ENCODE data around the gene COL26A1. TPM values are rescaled to one million over a fixed set of nuclear protein-coding genes. Genes with fewer than 3 reads are reported as not detected.

COL26A1 gene
- total RNA-seq, 1 experiment from 2014 or later = not detected

DNA sequence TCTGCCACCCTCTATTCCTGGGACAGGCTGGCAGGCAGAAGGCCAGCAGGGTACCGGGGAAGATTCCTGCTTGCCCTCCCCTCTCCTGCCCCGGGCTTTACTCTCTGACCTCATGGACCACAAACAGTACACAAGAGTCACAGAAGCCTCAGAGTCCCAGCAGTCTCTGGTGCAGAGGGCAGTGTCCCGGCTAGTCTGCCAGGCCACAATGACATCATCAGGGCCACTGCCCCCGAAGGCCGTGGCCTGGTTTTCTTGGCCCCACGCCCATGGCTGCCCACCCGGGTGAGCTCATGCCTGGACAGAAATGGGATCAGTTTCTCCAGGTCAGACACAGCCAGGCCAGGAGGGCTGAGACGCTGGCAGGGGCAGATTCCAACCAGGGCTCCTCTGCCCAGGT, 174.5 kb downstream of the COL26A1 start:
- Histone ChIP-seq H3K4me2 (ENCODE audit: low read depth, low read length, poor library complexity, severe bottlenecking) (no peak overlapping the region), H3K4me3 (ENCODE audit: low read length) (no peak overlapping the region), H3K4me1 (ENCODE audit: low read length) (peaks cover 11% of the 10 kb centered on the region), H3K9ac (ENCODE audit: low read length) (no peak overlapping the region), H3K36me3 (ENCODE audit: insufficient read depth, low read length) (no peaks in the 10 kb centered on the region), H3K27ac (ENCODE audit: low read length) (no peak overlapping the region), H3K9me3 (ENCODE audit: low read length) (no peaks in the 10 kb centered on the region), H3K9me2 (replicated peaks; ENCODE audit: insufficient read depth, low read length) (no peaks in the 10 kb centered on the region), H2AFZ (ENCODE audit: low read length) (no peak overlapping the region), H4K20me1 (ENCODE audit: insufficient read depth, low read depth, low read length) (no peaks in the 10 kb centered on the region; the same call in 1 of the 2 replicates), H3K79me2 (ENCODE audit: low read length) (no peaks in the 10 kb centered on the region), H3K27me3 (ENCODE audit: low read length) (no peaks in the 10 kb centered on the region)
- no peak for DNase-seq

DNA sequence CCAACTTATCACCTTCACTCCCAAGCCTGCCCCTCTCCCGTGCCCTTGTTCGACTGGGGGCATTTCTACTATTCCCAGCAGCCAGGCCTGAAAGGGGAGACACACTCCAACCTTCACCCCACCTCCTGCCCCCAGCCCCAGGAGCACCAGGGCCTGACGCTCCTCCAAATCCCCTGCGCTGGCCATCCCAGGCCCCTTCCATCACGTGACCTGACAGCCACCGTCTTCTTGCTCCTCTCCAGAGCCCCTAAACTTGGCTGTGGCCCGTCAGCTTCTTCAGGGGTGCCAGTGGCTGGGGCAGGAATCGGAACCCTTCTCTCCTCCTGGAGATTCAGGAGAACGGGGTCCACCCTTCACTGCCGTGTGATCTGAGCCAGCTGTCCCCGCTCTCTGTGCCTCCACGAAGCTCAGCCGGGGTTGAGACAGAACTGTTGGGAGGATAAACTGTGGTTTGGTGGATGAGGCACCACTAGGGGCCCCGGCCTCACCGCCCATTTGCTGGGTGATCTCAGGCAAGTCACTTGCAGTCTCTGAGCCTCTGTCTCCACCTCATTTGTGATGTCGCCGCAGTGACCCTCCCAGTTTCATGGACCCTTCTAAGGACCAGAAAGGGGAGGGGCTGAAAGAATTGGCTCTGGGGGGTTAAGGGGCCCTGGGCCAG, 175.4 kb downstream of the COL26A1 start:
- no peak for DNase-seq
- Histone ChIP-seq H3K4me2 (ENCODE audit: low read depth, low read length, poor library complexity, severe bottlenecking) (no peak overlapping the region), H3K27me3 (ENCODE audit: low read length) (no peaks in the 10 kb centered on the region), H3K4me3 (ENCODE audit: low read length) (no peak overlapping the region), H3K9ac (ENCODE audit: low read length) (no peak overlapping the region), H2AFZ (ENCODE audit: low read length) (no peak overlapping the region), H3K4me1 (ENCODE audit: low read length) (peaks cover 8% of the 10 kb centered on the region), H3K36me3 (ENCODE audit: insufficient read depth, low read length) (no peaks in the 10 kb centered on the region), H4K20me1 (ENCODE audit: insufficient read depth, low read depth, low read length) (no peaks in the 10 kb centered on the region; the same call in 1 of the 2 replicates), H3K9me3 (ENCODE audit: low read length) (no peaks in the 10 kb centered on the region), H3K27ac (ENCODE audit: low read length) (no peak overlapping the region), H3K79me2 (ENCODE audit: low read length) (no peaks in the 10 kb centered on the region), H3K9me2 (replicated peaks; ENCODE audit: insufficient read depth, low read length) (no peaks in the 10 kb centered on the region)

DNA sequence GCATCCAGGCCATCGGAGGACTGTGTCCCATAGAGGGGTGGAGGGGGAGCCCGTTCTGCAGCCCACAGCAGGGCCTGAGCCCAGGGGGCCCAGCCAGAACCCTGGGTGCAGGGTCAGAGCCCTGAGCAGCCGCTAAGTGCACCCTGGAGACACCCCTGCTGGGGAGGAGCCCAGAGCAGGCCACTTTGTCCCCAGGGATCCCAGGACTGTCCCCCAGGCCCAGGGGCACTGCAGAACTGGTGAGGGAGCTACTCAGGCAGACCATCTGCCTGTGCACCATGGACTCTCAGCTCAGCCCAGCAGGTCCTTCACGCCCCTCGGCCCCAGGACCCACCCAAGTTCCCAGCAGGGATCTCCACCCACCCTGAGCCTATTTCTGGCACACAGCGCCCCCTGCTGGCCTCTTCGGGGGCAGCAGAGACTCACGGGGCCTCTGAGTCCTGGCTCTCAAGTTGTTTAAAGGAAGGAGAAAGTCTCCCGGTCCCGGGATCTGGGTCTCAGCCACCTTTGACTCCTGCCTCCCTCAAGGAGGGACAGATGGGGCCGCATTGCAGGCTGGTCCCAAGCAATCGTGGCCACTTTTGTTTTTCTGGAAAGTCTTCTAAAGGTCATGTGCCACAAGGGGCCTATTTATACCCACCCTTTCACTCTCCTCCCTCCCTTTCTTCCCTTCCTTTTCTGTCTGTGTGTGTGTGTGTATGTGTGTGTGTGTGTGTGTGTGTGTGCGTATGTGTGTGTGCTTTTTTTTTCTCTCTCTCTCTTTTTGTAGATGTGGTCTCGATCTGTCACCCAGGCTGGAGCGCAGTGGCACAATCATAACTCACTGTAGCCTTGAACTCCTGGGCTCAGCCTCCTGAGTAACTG, 176.2 kb downstream of the COL26A1 start:
- H3K27me3 ChIP-seq (ENCODE audit: low read length) = no peaks in the 10 kb centered on the region
- no peak overlapping the region for H3K9ac ChIP-seq (ENCODE audit: low read length)
- peaks cover 3% of the 10 kb centered on the region for H3K4me1 ChIP-seq (ENCODE audit: low read length)
- DNase-seq = peak; percentile 85
- no peak overlapping the region for H2AFZ ChIP-seq (ENCODE audit: low read length)
- no peak overlapping the region for H3K27ac ChIP-seq (ENCODE audit: low read length)
- H3K9me3 ChIP-seq (ENCODE audit: low read length) = no peaks in the 10 kb centered on the region
- no peaks in the 10 kb centered on the region for H3K36me3 ChIP-seq (ENCODE audit: insufficient read depth, low read length)
- H3K4me2 ChIP-seq (ENCODE audit: low read depth, low read length, poor library complexity, severe bottlenecking) = no peak overlapping the region
- H3K79me2 ChIP-seq (ENCODE audit: low read length) = no peaks in the 10 kb centered on the region
- H3K4me3 ChIP-seq (ENCODE audit: low read length) = no peak overlapping the region
- H3K9me2 ChIP-seq (replicated peaks; ENCODE audit: insufficient read depth, low read length) = no peaks in the 10 kb centered on the region
- H4K20me1 ChIP-seq (ENCODE audit: insufficient read depth, low read depth, low read length) = no peaks in the 10 kb centered on the region; the same call in 1 of the 2 replicates

DNA sequence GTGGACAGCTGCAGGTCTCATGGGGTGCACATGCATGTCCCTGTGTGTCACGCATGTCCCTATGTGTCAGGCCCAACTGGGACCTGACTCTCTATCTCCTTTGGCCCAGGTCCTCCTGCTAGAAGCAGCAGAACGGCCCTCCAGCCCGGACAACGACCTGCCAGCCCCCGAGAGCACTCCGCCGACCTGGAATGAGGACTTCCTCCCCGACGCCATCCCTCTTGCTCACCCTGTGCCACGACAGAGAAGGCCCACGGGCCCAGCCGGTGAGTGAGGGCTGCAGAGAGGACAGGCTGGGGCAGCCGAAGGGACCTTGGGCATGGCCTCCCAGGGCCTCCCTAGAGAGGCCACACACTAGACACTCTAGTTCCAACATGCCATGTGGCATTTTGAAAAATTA, 177.1 kb downstream of the COL26A1 start:
- H3K9me2 ChIP-seq (replicated peaks; ENCODE audit: insufficient read depth, low read length) = no peaks in the 10 kb centered on the region
- no peak overlapping the region for H3K4me3 ChIP-seq (ENCODE audit: low read length)
- no peaks in the 10 kb centered on the region for H3K27me3 ChIP-seq (ENCODE audit: low read length)
- DNase-seq = no peak
- H3K4me2 ChIP-seq (ENCODE audit: low read depth, low read length, poor library complexity, severe bottlenecking) = no peak overlapping the region
- no peaks in the 10 kb centered on the region for H3K36me3 ChIP-seq (ENCODE audit: insufficient read depth, low read length)
- H2AFZ ChIP-seq (ENCODE audit: low read length) = no peak overlapping the region
- H3K79me2 ChIP-seq (ENCODE audit: low read length) = no peaks in the 10 kb centered on the region
- no peaks in the 10 kb centered on the region for H3K4me1 ChIP-seq (ENCODE audit: low read length)
- no peaks in the 10 kb centered on the region; the same call in 1 of the 2 replicates for H4K20me1 ChIP-seq (ENCODE audit: insufficient read depth, low read depth, low read length)
- H3K9ac ChIP-seq (ENCODE audit: low read length) = no peak overlapping the region
- H3K27ac ChIP-seq (ENCODE audit: low read length) = no peak overlapping the region
- H3K9me3 ChIP-seq (ENCODE audit: low read length) = no peaks in the 10 kb centered on the region

DNA sequence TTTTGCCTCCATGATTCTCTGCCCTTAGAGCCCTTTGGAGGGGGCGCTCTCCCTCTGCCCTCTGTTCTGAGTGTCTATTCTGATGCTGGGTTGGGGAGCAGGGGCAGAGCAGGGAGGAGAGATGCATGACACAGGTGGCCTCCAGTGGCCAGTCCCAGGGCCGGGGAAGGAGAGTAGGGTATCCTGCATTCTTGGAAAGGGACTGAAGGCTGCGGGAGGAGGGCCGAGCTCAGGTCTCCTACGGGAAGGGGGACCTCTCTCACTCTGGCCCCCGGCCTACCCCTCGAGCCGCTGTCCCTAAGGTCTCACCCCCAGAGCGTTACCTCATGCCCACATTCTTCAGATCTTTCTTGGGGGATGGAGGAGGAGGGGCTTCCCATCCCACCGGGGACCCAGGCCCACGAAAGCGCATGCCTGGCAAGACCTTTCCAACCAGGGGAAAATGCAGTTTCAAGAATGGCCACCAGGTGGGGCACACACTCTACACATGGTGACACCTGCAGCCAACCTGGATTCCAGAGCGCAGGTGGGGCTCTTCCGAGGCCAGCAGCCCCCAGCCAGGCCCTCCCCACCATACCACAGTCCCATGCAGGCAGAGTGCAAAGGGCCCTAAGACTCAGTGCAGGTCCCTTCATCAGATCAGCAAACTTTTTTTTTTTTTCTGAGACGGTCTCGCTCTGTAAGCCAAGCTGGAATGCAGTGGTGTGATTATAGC, 180.0 kb downstream of the COL26A1 start:
- Histone ChIP-seq H3K27me3 (ENCODE audit: low read length) (no peaks in the 10 kb centered on the region), H4K20me1 (ENCODE audit: insufficient read depth, low read depth, low read length) (no peaks in the 10 kb centered on the region; the same call in 1 of the 2 replicates), H3K36me3 (ENCODE audit: insufficient read depth, low read length) (no peaks in the 10 kb centered on the region), H3K79me2 (ENCODE audit: low read length) (no peaks in the 10 kb centered on the region), H3K4me1 (ENCODE audit: low read length) (no peaks in the 10 kb centered on the region), H2AFZ (ENCODE audit: low read length) (no peak overlapping the region), H3K27ac (ENCODE audit: low read length) (no peak overlapping the region), H3K9me3 (ENCODE audit: low read length) (no peaks in the 10 kb centered on the region), H3K9me2 (replicated peaks; ENCODE audit: insufficient read depth, low read length) (no peaks in the 10 kb centered on the region), H3K4me2 (ENCODE audit: low read depth, low read length, poor library complexity, severe bottlenecking) (no peak overlapping the region), H3K9ac (ENCODE audit: low read length) (no peak overlapping the region), H3K4me3 (ENCODE audit: low read length) (no peak overlapping the region)
- DNase-seq = peak; percentile 88

DNA sequence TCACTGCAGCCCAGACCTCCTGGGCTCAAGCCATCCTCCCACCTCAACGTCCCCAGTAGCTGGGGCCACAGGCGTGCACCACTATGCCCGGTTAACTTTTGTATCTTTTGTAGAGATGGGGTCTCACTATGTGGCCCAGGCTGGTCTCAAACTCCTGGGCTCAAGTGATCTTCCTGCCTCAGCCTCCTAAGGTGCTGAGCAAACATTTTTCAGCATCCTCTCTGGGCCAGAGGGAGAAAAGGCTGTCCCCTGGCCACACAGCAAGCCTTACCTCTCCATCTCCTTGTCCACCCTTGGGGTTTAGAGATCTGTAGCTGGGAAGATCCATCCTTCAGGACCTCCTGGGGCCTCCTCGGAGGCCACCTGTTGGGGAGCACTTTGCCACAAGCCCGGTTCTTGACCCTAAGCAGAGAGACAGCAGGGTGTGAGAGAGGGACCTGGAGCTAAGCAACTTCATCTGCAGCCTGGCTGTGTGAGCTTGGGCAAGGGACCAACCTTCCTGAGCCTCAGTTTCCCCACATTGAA, 180.6 kb downstream of the COL26A1 start:
- Histone ChIP-seq H3K79me2 (ENCODE audit: low read length) (no peaks in the 10 kb centered on the region), H3K27me3 (ENCODE audit: low read length) (no peaks in the 10 kb centered on the region), H3K9me2 (replicated peaks; ENCODE audit: insufficient read depth, low read length) (no peaks in the 10 kb centered on the region), H3K9ac (ENCODE audit: low read length) (no peak overlapping the region), H4K20me1 (ENCODE audit: insufficient read depth, low read depth, low read length) (no peaks in the 10 kb centered on the region; the same call in 1 of the 2 replicates), H2AFZ (ENCODE audit: low read length) (no peak overlapping the region), H3K27ac (ENCODE audit: low read length) (no peak overlapping the region), H3K36me3 (ENCODE audit: insufficient read depth, low read length) (no peaks in the 10 kb centered on the region), H3K4me1 (ENCODE audit: low read length) (no peaks in the 10 kb centered on the region), H3K4me3 (ENCODE audit: low read length) (no peak overlapping the region), H3K9me3 (ENCODE audit: low read length) (no peaks in the 10 kb centered on the region), H3K4me2 (ENCODE audit: low read depth, low read length, poor library complexity, severe bottlenecking) (no peak overlapping the region)
- DNase-seq = no peak

DNA sequence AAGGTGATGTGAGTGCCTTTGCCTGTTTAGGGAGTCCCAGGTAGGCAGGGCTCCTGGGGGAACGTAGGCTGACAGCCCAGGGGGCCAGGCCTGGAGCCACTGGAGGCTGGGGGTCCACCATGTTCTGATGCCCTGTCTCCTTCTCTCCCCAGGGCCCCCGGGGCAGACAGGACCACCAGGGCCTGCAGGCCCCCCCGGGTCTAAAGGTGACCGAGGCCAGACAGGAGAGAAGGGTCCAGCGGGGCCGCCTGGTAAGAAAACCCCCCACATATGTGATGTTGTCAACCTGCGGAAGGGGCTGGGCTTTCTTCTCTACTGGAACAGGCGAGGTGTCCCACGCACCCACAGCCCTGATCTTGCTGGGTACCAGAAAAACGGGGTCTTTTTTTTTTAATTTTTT, 181.2 kb downstream of the COL26A1 start:
- no peaks in the 10 kb centered on the region for H3K27me3 ChIP-seq (ENCODE audit: low read length)
- H3K9me3 ChIP-seq (ENCODE audit: low read length) = no peaks in the 10 kb centered on the region
- H3K79me2 ChIP-seq (ENCODE audit: low read length) = no peaks in the 10 kb centered on the region
- no peak overlapping the region for H3K9ac ChIP-seq (ENCODE audit: low read length)
- no peak overlapping the region for H3K27ac ChIP-seq (ENCODE audit: low read length)
- no peaks in the 10 kb centered on the region for H3K36me3 ChIP-seq (ENCODE audit: insufficient read depth, low read length)
- H4K20me1 ChIP-seq (ENCODE audit: insufficient read depth, low read depth, low read length) = no peaks in the 10 kb centered on the region
- H3K4me3 ChIP-seq (ENCODE audit: low read length) = no peak overlapping the region
- H3K4me2 ChIP-seq (ENCODE audit: low read depth, low read length, poor library complexity, severe bottlenecking) = no peak overlapping the region
- H2AFZ ChIP-seq (ENCODE audit: low read length) = no peak overlapping the region
- no peaks in the 10 kb centered on the region for H3K4me1 ChIP-seq (ENCODE audit: low read length)
- no peak for DNase-seq
- H3K9me2 ChIP-seq (replicated peaks; ENCODE audit: insufficient read depth, low read length) = no peaks in the 10 kb centered on the region

All from Karpas-422 (cell line).